OCI-LY1 (cell line): Measurements from ENCODE around the gene ZFP36L2.

Source experiments
- H2AFZ ChIP-seq: fragments of 200-600 bp; sonication (generic), shearing (Covaris generic); 2 replicates; pipeline ENCODE4 v1.6.0; 2014; ENCODE audit warnings: antibody characterized with exemption, mild to moderate bottlenecking, low read length
- H3F3A ChIP-seq: fragments of 200-600 bp; sonication (generic), shearing (Covaris generic); 2 replicates; pipeline ENCODE4 v1.6.0; 2014; ENCODE audit warnings: mild to moderate bottlenecking, antibody characterized with exemption, low read length, moderate library complexity; ENCODE audit not compliant: insufficient read depth
- H3K27ac ChIP-seq: fragments of 200-600 bp; sonication (generic); 2 replicates; pipeline ENCODE4 v1.5.1; 2014; ENCODE audit warnings: low read length, mixed run types, mild to moderate bottlenecking, low read depth; ENCODE audit not compliant: poor library complexity, severe bottlenecking
- H3K27me3 ChIP-seq: fragments of 200-600 bp; sonication (generic); 2 replicates; pipeline ENCODE4 v1.6.0; 2014; ENCODE audit warnings: antibody characterized with exemption, mild to moderate bottlenecking, low read length, moderate library complexity; ENCODE audit not compliant: insufficient read depth
- H3K36me3 ChIP-seq: fragments of 200-600 bp; sonication (generic); 2 replicates; pipeline ENCODE4 v1.6.1; 2014; ENCODE audit warnings: mild to moderate bottlenecking, antibody characterized with exemption, low read length, moderate library complexity, mixed read lengths; ENCODE audit not compliant: insufficient read depth
- H3K4me1 ChIP-seq: fragments of 200-600 bp; sonication (generic); 2 replicates; pipeline ENCODE4 v1.5.1; 2014; ENCODE audit warnings: mild to moderate bottlenecking, low read length, moderate library complexity; ENCODE audit not compliant: insufficient read depth, severe bottlenecking
- H3K4me2 ChIP-seq: fragments of 200-600 bp; sonication (generic), shearing (Covaris generic); 2 replicates; pipeline ENCODE4 v1.6.1; 2014; ENCODE audit warnings: low read length
- H3K4me3 ChIP-seq: fragments of 200-600 bp; sonication (generic); 2 replicates; pipeline ENCODE4 v1.5.1; 2014; ENCODE audit warnings: low read length, low read depth, mild to moderate bottlenecking, mixed read lengths; ENCODE audit not compliant: poor library complexity, severe bottlenecking
- H3K79me2 ChIP-seq: fragments of 200-600 bp; shearing (Covaris generic); 2 replicates; pipeline ENCODE4 v1.6.1; 2016; ENCODE audit warnings: mixed run types, low read length, mixed read lengths; ENCODE audit not compliant: insufficient read depth
- H3K9ac ChIP-seq: fragments of 200-600 bp; sonication (generic), shearing (Covaris generic); 2 replicates; pipeline ENCODE4 v1.6.1; 2014; ENCODE audit warnings: mild to moderate bottlenecking, low read length, mixed read lengths
- H3K9me2 ChIP-seq: fragments of 200-600 bp; sonication (generic), shearing (Covaris generic); 2 replicates; pipeline ENCODE4 v1.6.1; 2014; ENCODE audit warnings: low read depth, mild to moderate bottlenecking, low read length, mixed read lengths
- H3K9me3 ChIP-seq: fragments of 200-600 bp; shearing (Covaris generic); 2 replicates; pipeline ENCODE4 v1.6.1; 2014; ENCODE audit warnings: low read length, mixed read lengths
- H4K20me1 ChIP-seq: fragments of 200-600 bp; sonication (generic), shearing (Covaris generic); 2 replicates; pipeline ENCODE4 v1.6.0; 2016; ENCODE audit warnings: mild to moderate bottlenecking, low read length; ENCODE audit not compliant: insufficient read depth
- EZH2 ChIP-seq: fragments of 200-600 bp; sonication (generic), shearing (Covaris generic); IDR thresholded peaks from 2 replicates; pipeline ENCODE4 v1.8.0; 2017; ENCODE audit warnings: borderline replicate concordance, mixed run types, mild to moderate bottlenecking, antibody characterized with exemption, low read length, moderate library complexity, mixed read lengths
- TF ChIP-seq, protein P1 (sequence below): fragments of 200-600 bp; sonication (generic), shearing (Covaris generic); IDR thresholded peaks from 2 replicates; pipeline ENCODE4 v1.5.1; 2017; ENCODE audit warnings: mild to moderate bottlenecking, antibody characterized with exemption, low read length, moderate library complexity, mixed read lengths

The ZFP36L2 gene

DNA sequence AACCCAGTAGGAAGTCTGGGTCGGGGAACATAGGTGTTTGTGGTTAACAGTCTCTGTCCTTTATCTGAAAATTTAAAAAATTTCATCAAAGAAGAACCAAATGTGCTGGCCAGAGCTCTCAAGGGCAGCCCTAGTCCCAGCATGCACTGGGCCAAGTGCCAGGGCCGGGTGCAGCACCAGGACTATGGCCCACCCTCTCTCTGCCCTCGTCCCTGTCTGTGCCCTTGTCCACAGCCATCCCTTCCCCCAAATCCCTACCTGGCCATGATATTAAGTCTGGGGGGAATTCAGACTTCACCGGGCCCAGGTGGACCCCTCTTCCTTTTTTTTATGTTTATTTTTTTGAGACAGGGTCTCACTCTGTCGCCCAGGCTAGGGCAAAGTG, 14.4 kb upstream of the ZFP36L2 start:
- no peaks in the 10 kb centered on the region for H3K9me3 ChIP-seq
- peak overlapping the region; percentile 3; the same call in 1 of the 2 replicates for H3K4me2 ChIP-seq
- no peaks in the 10 kb centered on the region for H3K9me2 ChIP-seq
- H3K4me1 ChIP-seq: peaks cover 15% of the 10 kb centered on the region
- H3K9ac ChIP-seq: no peak overlapping the region
- H3K4me3 ChIP-seq: no peak overlapping the region
- H3F3A ChIP-seq: no peaks in the 10 kb centered on the region
- no peaks in the 10 kb centered on the region for H3K36me3 ChIP-seq
- TF ChIP-seq, protein P1, sequence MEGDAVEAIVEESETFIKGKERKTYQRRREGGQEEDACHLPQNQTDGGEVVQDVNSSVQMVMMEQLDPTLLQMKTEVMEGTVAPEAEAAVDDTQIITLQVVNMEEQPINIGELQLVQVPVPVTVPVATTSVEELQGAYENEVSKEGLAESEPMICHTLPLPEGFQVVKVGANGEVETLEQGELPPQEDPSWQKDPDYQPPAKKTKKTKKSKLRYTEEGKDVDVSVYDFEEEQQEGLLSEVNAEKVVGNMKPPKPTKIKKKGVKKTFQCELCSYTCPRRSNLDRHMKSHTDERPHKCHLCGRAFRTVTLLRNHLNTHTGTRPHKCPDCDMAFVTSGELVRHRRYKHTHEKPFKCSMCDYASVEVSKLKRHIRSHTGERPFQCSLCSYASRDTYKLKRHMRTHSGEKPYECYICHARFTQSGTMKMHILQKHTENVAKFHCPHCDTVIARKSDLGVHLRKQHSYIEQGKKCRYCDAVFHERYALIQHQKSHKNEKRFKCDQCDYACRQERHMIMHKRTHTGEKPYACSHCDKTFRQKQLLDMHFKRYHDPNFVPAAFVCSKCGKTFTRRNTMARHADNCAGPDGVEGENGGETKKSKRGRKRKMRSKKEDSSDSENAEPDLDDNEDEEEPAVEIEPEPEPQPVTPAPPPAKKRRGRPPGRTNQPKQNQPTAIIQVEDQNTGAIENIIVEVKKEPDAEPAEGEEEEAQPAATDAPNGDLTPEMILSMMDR: no peak
- TF ChIP-seq EZH2: no peak
- H3K79me2 ChIP-seq: no peaks in the 10 kb centered on the region
- H3K27ac ChIP-seq: peak overlapping the region; percentile 58
- H3K27me3 ChIP-seq: no peaks in the 10 kb centered on the region
- no peaks in the 10 kb centered on the region for H4K20me1 ChIP-seq
- H2AFZ ChIP-seq: no peak overlapping the region

DNA sequence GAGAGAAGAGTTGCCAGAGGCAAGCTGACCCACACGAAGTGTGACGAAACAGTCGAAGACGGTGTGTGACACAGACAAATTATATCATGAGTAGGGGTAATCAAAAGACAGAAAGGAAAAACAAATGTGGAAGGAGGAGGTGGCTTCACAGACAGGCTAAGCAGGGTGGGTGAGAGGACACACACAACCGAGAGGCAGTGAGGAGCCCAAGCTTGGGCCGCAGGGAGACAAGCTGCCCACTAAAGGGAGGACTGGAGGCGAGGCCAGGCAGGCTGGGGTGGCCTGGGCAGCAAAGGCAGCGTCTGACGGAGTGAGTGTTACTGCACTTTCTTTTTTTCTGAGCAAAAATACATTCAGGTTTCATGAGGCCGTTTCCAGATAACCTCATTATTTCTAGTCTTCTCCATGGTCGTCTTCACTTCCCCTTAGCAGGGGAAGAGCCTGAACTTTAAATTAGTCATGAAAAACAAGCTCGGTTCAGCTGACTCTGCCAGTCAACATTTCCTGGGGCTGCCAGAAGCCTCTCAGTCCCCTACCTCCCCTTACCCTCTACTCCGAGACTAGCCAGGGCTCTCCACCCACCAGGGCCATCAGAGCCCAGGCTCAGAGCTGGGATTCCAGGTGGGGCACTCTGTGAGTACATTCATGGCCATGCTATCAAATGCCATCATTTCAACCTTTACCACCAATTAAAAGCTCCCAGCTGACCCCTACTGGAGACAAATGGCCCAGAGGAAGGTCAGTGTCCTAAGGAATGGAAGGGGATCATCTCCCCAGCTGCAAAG, 13.8 kb upstream of the ZFP36L2 start:
- H3K27ac ChIP-seq: peak overlapping the region; percentile 58
- no peaks in the 10 kb centered on the region for H3K27me3 ChIP-seq
- H3K4me3 ChIP-seq: no peak overlapping the region
- H3K9me3 ChIP-seq: no peaks in the 10 kb centered on the region
- H3K9ac ChIP-seq: no peak overlapping the region
- H3K79me2 ChIP-seq: no peaks in the 10 kb centered on the region
- H3K4me1 ChIP-seq: peaks cover 15% of the 10 kb centered on the region
- H2AFZ ChIP-seq: no peak overlapping the region
- peak overlapping the region; percentile 3; the same call in 1 of the 2 replicates for H3K4me2 ChIP-seq
- H3K36me3 ChIP-seq: no peaks in the 10 kb centered on the region
- no peaks in the 10 kb centered on the region for H3K9me2 ChIP-seq
- H4K20me1 ChIP-seq: no peaks in the 10 kb centered on the region
- TF ChIP-seq, protein P1: peak; percentile 55; the same call in 1 of the 2 replicates
- TF ChIP-seq EZH2: no peak
- H3F3A ChIP-seq: no peaks in the 10 kb centered on the region

DNA sequence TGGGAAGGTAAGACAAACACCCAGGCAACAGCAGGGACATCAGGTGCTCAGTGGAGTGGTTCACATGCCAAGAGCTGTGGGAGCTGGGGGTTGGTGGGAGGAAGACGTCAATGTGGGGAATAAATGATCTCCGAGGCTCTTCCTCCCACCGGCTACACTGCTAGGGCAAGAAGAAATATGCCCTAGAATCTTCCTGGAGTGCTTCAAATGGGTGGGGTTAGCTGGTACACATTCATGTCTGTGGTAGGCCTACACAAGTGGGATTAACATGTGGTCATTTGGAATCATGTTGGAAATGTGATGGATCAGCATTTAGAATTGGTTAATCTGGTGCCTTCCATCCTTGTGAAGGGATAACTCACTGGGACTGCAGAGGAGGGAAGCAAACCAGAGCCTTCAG, 12.4 kb upstream of the ZFP36L2 start:
- Histone ChIP-seq H3K27ac (no peak overlapping the region), H3K9ac (no peak overlapping the region), H3K9me3 (no peaks in the 10 kb centered on the region), H2AFZ (no peak overlapping the region), H3K9me2 (no peaks in the 10 kb centered on the region), H3K4me2 (no peak overlapping the region), H3K4me1 (peaks cover 20% of the 10 kb centered on the region), H3K4me3 (no peak overlapping the region), H3K36me3 (no peaks in the 10 kb centered on the region), H4K20me1 (no peaks in the 10 kb centered on the region), H3K79me2 (no peaks in the 10 kb centered on the region), H3K27me3 (no peaks in the 10 kb centered on the region), H3F3A (no peaks in the 10 kb centered on the region)
- TF ChIP-seq EZH2: no peak
- TF ChIP-seq, protein P1: no peak
